Pancreas (tissue), 10 donors: Measurements from ENCODE around the gene WTAP. TPM values are rescaled to one million over a fixed set of nuclear protein-coding genes. Genes with fewer than 3 reads are reported as not detected.

ENCODE experiments used
- ATAC-seq, 4 donors: fragments of 200-7000 bp; cut with Tn5 transposase; one replicate each; pipeline versions ENCODE4 v1.8.0 to v1.9.1; 2020; ENCODE audit warnings: mild to moderate bottlenecking in 4 of 4, moderate library complexity in 4 of 4
- DNase-seq, 6 donors: peaks; one replicate each; pipeline ENCODE4 v3.0.0-alpha.2; 2020
- FAIRE-seq: peaks from 2 replicates; lab custom pipeline; 2012; peaks lifted over from hg19 to GRCh38; lab: Jason Lieb, UNC
- H3K27ac ChIP-seq, 4 donors: fragments of 200-600 bp; sonication (generic); 1 replicate in 3 of 4; 2 replicates in 1 of 4; pipeline versions ENCODE4 v1.5.0 to v1.8.0; 2020
- H3K27me3 ChIP-seq, 4 donors: fragments of 200-600 bp; one replicate each; pipeline ENCODE4 v1.8.0; 2021
- H3K36me3 ChIP-seq, 3 donors: fragments of 200-600 bp; sonication (generic) in 1 of 3; one replicate each; pipeline versions ENCODE4 v1.5.0 to v1.8.0; 2020 to 2021
- H3K4me1 ChIP-seq, 3 donors: fragments of 200-600 bp; one replicate each; pipeline ENCODE4 v1.8.0; 2021
- H3K4me3 ChIP-seq, 4 donors: fragments of 200-600 bp; sonication (generic) in 2 of 4; one replicate each; pipeline versions ENCODE4 v1.5.0 to v1.8.0; 2020 to 2021
- H3K9me3 ChIP-seq, 4 donors: fragments of 200-600 bp; one replicate each; pipeline ENCODE4 v1.8.0; 2021
- WGBS, 2 donors: extraction: QIAGEN DNeasy Blood & Tissue Kit; methylation state at CpG; one replicate each; pipeline ENCODE4 v1.1.7; 2013; 5-methylcytosine and 5-hydroxymethylcytosine counted together
- intact Hi-C, 3 donors: fragments of 100-400 bp; cut with DNase I; formaldehyde crosslinking; loops; one replicate each; pipeline versions ENCODE4 v1.11.1 to v1.14.2; 2022
- polyA plus RNA-seq, 2 donors: library from polyadenylated mRNA; stranded (reverse); fragments of 200-250 nt; gene quantifications; one replicate each; pipeline ENCODE4 v1.2.3, GENCODE V29; 2013
- total RNA-seq, 6 donors: library from RNA; stranded (reverse); fragmentation: NEBNext Ultra II Directional in 4 of 6; extraction: Animal tissue kit (Norgen Biotek cat#: 25700) in 4 of 6; gene quantifications; one replicate each; pipeline versions ENCODE4 v1.2.1 to v1.2.4, GENCODE V29; 2021 to 2023
- TF ChIP-seq, protein P1 (sequence below), 4 donors: fragments of 200-600 bp; sonication (generic) in 3 of 4; IDR thresholded peaks; one replicate each; pipeline versions ENCODE4 v1.5.0 to v1.8.0; 2021; ENCODE audit warnings: antibody characterized with exemption in 4 of 4
- donor health status: healthy with polysubstance abuse.
- donor health status: DM: no; HTN: no; CAD: no; lungs with moderate emphysema.
- donor health status: DM: no; HTN: no; CAD: no.
- donor health status: control.
- donor health status: control.
- donor health status: Bipolar disorder and iron deficiency.
- donor health status: DM: yes; HTN: yes; CAD: no.
- donor health status: DM: no; HTN: no; CAD: no.
- donor health status: DM: no; HTN: no; CAD: no.
- donor health status: DM: yes; HTN: yes; CAD: no.

Gene WTAP
- total and polyA plus RNA-seq, 8 donors, result 35.6 to 85.6 (median 43.3) TPM

GRCh38 chr6:159726255-159726917, 920 bp upstream of the WTAP start:
- Histone ChIP-seq H3K4me1 (peaks cover 13 to 31% (median 28%) of the 10 kb centered on the region in 3 donors), H3K27me3 (no peaks in the 10 kb centered on the region), H3K9me3 (no peaks in the 10 kb centered on the region), H3K36me3 (no peaks in the 10 kb centered on the region), H3K27ac (peak overlapping the region; percentile 95 to 99 (median 98)), H3K4me3 (peak overlapping the region; percentile 34 to 89 (median 77))
- peak; percentile 3 to 27 (median 22) for ATAC-seq
- intact Hi-C loops, result loop anchor here in 1 of 3 donors (2.0 to 10.0 kb wide), 2 partner anchors 34 to 118 kb away; partner anchors contain the start of gene SOD2
- no peak for DNase-seq
- no peak for FAIRE-seq
- TF ChIP-seq, protein P1, sequence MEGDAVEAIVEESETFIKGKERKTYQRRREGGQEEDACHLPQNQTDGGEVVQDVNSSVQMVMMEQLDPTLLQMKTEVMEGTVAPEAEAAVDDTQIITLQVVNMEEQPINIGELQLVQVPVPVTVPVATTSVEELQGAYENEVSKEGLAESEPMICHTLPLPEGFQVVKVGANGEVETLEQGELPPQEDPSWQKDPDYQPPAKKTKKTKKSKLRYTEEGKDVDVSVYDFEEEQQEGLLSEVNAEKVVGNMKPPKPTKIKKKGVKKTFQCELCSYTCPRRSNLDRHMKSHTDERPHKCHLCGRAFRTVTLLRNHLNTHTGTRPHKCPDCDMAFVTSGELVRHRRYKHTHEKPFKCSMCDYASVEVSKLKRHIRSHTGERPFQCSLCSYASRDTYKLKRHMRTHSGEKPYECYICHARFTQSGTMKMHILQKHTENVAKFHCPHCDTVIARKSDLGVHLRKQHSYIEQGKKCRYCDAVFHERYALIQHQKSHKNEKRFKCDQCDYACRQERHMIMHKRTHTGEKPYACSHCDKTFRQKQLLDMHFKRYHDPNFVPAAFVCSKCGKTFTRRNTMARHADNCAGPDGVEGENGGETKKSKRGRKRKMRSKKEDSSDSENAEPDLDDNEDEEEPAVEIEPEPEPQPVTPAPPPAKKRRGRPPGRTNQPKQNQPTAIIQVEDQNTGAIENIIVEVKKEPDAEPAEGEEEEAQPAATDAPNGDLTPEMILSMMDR (IDR thresholded peaks at IDR 0.05), result no peak
- 0 to 1% methylated on average over 30 of the region's 30 CpGs for WGBS, 2 donors

DNA sequence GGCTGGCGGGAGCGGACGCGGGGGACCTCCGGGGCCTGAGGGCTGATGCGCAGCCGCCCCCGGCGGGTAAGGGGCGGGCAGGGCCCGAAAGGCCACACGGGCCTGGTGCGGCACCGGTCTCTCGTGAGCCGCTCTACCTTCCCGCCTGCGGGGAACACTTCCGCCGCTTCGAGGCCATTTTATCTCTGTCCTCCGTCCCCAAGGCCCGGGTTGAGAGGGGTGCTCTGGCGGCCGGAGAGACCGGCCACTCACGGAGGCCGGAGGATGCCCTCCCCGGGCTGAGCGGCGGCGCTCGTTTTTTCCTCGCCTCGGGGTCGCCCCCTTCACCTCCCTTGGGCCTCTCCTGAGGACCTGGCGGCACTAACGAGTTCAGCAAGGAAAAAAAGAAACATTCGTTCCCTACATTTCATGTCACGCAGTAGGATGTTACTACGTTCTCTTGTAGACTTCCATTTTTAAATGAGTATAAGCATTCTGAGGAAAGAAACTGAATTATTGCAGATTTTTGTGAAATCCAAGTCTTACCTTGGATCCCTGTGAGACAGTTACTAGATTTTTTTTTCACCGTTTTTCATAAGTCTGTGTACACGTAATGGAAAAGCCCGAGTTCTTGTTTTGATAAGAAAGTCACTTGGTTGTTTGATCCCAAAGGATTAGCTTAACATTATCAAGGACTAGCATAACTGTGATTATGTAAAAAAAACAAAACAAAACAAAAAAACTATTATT, 575 bp downstream of the WTAP start:
- no peaks in the 10 kb centered on the region for H3K27me3 ChIP-seq
- H3K27ac ChIP-seq, result peak overlapping the region; percentile 95 to 99 (median 98)
- no peaks in the 10 kb centered on the region for H3K9me3 ChIP-seq
- intact Hi-C loops, result loop anchor here in 1 of 3 donors (2.0 to 10.0 kb wide), 2 partner anchors 35 to 117 kb away; partner anchors contain the start of gene SOD2
- H3K4me1 ChIP-seq, result peaks cover 13 to 40% (median 28%) of the 10 kb centered on the region in 3 donors
- 0% methylated on average over 17 to 44 of the region's 44 CpGs for WGBS, 2 donors
- FAIRE-seq, result peak; percentile 32
- H3K36me3 ChIP-seq, result no peaks in the 10 kb centered on the region
- peak; percentile 12 to 47 (median 38) for ATAC-seq
- no peak for DNase-seq
- TF ChIP-seq, protein P1 (IDR thresholded peaks at IDR 0.05), result no peak
- H3K4me3 ChIP-seq, result peak overlapping the region; percentile 65 to 89 (median 88)

- peaks cover 13 to 40% (median 28%) of the 10 kb centered on the region in 3 donors for H3K4me1 ChIP-seq
- 1% methylated on average over 9 of the region's 9 CpGs for WGBS, 2 donors
- H3K27me3 ChIP-seq, result no peaks in the 10 kb centered on the region
- no peak for DNase-seq
- H3K9me3 ChIP-seq, result no peaks in the 10 kb centered on the region
- ATAC-seq, result no peak
- intact Hi-C loops, result loop anchor here in 1 of 3 donors (10.0 kb wide), 1 partner anchor 116 kb away; no protein-coding TSS in a partner anchor
- H3K4me3 ChIP-seq, result peak overlapping the region; percentile 65 to 89 (median 88)
- TF ChIP-seq, protein P1 (IDR thresholded peaks at IDR 0.05), result no peak
- FAIRE-seq, result peak; percentile 5
- H3K27ac ChIP-seq, result peak overlapping the region in 2 of 4 donors; percentile 99
- H3K36me3 ChIP-seq, result no peaks in the 10 kb centered on the region
Observed at GRCh38 chr6:159728531-159728964, 1.2 kb downstream of the WTAP start.

DNA sequence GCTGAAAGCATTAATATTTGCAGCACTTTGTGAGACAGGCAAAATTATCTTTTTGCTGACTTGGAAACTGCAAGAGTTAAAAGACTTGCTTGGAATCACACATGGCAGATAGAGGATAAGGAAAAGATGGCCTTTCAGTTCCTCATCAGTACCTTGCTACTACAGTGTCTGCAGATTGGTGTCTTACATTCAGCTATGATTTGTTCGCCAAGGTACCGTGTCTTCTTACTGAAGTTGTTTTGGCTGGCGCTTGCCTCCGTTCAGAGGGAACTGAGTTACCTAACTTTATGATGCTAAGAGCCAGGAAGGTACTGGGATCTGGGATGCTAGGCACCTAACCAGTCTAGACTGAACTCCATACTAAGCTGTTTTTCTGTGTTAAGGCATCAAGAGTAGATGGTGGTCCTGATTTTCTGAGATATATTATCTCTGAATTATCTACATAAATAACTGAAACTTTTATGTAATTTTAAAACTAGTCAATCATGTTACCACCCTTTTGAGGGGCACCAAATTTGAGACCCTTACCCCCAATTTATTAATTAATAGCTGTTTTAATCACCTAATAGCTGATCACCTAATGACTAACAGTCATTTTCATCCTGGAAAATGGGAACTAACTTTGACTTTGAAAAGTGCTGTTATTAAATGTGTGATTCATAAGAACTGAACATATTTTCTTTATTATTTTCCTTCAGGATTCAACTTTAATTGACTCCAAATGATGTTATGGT, 2.5 kb downstream of the WTAP start:
- Histone ChIP-seq H3K36me3 (no peaks in the 10 kb centered on the region), H3K27me3 (no peaks in the 10 kb centered on the region), H3K4me1 (peaks cover 13 to 39% (median 28%) of the 10 kb centered on the region in 3 donors), H3K9me3 (no peaks in the 10 kb centered on the region), H3K4me3 (peak overlapping the region in 2 of 4 donors; percentile 65 to 89), H3K27ac (no peak overlapping the region)
- no peak for FAIRE-seq
- no peak for DNase-seq
- no peak for ATAC-seq
- 12 to 21% methylated on average over 4 of the region's 4 CpGs for WGBS, 2 donors
- TF ChIP-seq, protein P1 (IDR thresholded peaks at IDR 0.05), result no peak
- intact Hi-C loops, result loop anchor here in 1 of 3 donors (10.0 kb wide), 2 partner anchors 55 to 115 kb away; partner anchors contain the start of gene TCP1
